GM18861 (cell line): ENCODE results near the gene SRRM2.

ENCODE experiments used
- ATAC-seq: cut with Tn5 transposase; IDR thresholded peaks from one replicate; pipeline ENCODE4 v1.9.1; 2021; ENCODE audit not compliant: unreplicated experiment

SRRM2 gene

GRCh38 chr16:2737895-2738418 is 14.5 kb upstream of the SRRM2 start:
- no peak for ATAC-seq

GRCh38 chr16:2738615-2739014 is 13.8 kb upstream of the SRRM2 start:
- ATAC-seq, result no peak

- no peak for ATAC-seq
These were observed 12.6 kb upstream of the SRRM2 start for GRCh38 chr16:2739625-2740430.

GRCh38 chr16:2740476-2740875 is 12.0 kb upstream of the SRRM2 start:
- no peak for ATAC-seq

- no peak for ATAC-seq
These were observed 11.3 kb upstream of the SRRM2 start for GRCh38 chr16:2741168-2741567.

GRCh38 chr16:2742323-2743006 is 10.0 kb upstream of the SRRM2 start:
- no peak for ATAC-seq

GRCh38 chr16:2743007-2743810 is 9.2 kb upstream of the SRRM2 start:
- no peak for ATAC-seq

- no peak for ATAC-seq
These were observed 7.7 kb upstream of the SRRM2 start for GRCh38 chr16:2744711-2745110.

GRCh38 chr16:2745116-2745890 is 7.1 kb upstream of the SRRM2 start:
- no peak for ATAC-seq

- ATAC-seq, result no peak
These were observed 6.5 kb upstream of the SRRM2 start for GRCh38 chr16:2745961-2746360.

- ATAC-seq, result no peak
These were observed 3.5 kb upstream of the SRRM2 start for GRCh38 chr16:2748757-2749455.

GRCh38 chr16:2749476-2749875 is 3.0 kb upstream of the SRRM2 start:
- ATAC-seq, result no peak

GRCh38 chr16:2749936-2750335 is 2.5 kb upstream of the SRRM2 start:
- ATAC-seq, result no peak

GRCh38 chr16:2751577-2752034 is 832 bp upstream of the SRRM2 start:
- peak; percentile 26 for ATAC-seq

GRCh38 chr16:2752850-2753732 is 653 bp downstream of the SRRM2 start:
- ATAC-seq, result peak; percentile 9

GRCh38 chr16:2753733-2754020 is 1.2 kb downstream of the SRRM2 start:
- ATAC-seq, result no peak

GRCh38 chr16:2755158-2755557 is 2.7 kb downstream of the SRRM2 start:
- no peak for ATAC-seq

- ATAC-seq, result no peak
These were observed 4.0 kb downstream of the SRRM2 start for GRCh38 chr16:2756288-2757015.

- no peak for ATAC-seq
These were observed 4.9 kb downstream of the SRRM2 start for GRCh38 chr16:2757344-2757743.
